Measurements from ENCODE around the gene KRT82.
"Not testable (repeated sequence)": the region's sequence is repeated elsewhere in the genome, so short reads cannot be mapped to it uniquely, and the experiment has no call there.

KRT82 gene

GRCh38 chr12:52434760-52435530, 28.8 kb upstream of the KRT82 start:
- no peak for DNase-seq

- no peak for DNase-seq
Observed at GRCh38 chr12:52434081-52434733, 28.1 kb upstream of the KRT82 start, which contains the start of gene KRT75. KRT75 (minus strand) TSS chr12:52434371; CDS start chr12:52434304, 67 bp downstream.

GRCh38 chr12:52433501-52434080, 27.5 kb upstream of the KRT82 start:
- no peak for DNase-seq

GRCh38 chr12:52432559-52433207, 26.5 kb upstream of the KRT82 start:
- DNase-seq, result no peak

- no peak for DNase-seq
Observed at GRCh38 chr12:52428121-52428520, 22.0 kb upstream of the KRT82 start.

- DNase-seq, result no peak
Observed at GRCh38 chr12:52427083-52427482, 20.9 kb upstream of the KRT82 start.

GRCh38 chr12:52426034-52426433, 19.9 kb upstream of the KRT82 start:
- DNase-seq, result no peak

GRCh38 chr12:52425466-52425865, 19.3 kb upstream of the KRT82 start:
- no peak for DNase-seq

- DNase-seq, result no peak
Observed at GRCh38 chr12:52423661-52424500, 17.7 kb upstream of the KRT82 start.

- DNase-seq, result no peak
Observed at GRCh38 chr12:52423035-52423434, 16.9 kb upstream of the KRT82 start.

GRCh38 chr12:52419656-52420055, 13.5 kb upstream of the KRT82 start:
- no peak for DNase-seq

- no peak for DNase-seq
Observed at GRCh38 chr12:52418576-52419110, 12.5 kb upstream of the KRT82 start.

- no peak for DNase-seq
Observed at GRCh38 chr12:52417740-52418139, 11.6 kb upstream of the KRT82 start.

GRCh38 chr12:52416795-52417194, 10.7 kb upstream of the KRT82 start:
- DNase-seq, result no peak

GRCh38 chr12:52415870-52416750, 10.0 kb upstream of the KRT82 start:
- DNase-seq, result no peak

- no peak for DNase-seq
Observed at GRCh38 chr12:52414936-52415335, 8.8 kb upstream of the KRT82 start.

- DNase-seq, result no peak
Observed at GRCh38 chr12:52413782-52414345, 7.7 kb upstream of the KRT82 start.

- DNase-seq, result no peak
Observed at GRCh38 chr12:52413202-52413601, 7.1 kb upstream of the KRT82 start.

- no peak for DNase-seq
Observed at GRCh38 chr12:52411815-52412214, 5.7 kb upstream of the KRT82 start.

- not testable (repeated sequence) for DNase-seq
Observed at GRCh38 chr12:52410589-52411248, 4.6 kb upstream of the KRT82 start.
